ENCODE data around the gene COA6.

DNA sequence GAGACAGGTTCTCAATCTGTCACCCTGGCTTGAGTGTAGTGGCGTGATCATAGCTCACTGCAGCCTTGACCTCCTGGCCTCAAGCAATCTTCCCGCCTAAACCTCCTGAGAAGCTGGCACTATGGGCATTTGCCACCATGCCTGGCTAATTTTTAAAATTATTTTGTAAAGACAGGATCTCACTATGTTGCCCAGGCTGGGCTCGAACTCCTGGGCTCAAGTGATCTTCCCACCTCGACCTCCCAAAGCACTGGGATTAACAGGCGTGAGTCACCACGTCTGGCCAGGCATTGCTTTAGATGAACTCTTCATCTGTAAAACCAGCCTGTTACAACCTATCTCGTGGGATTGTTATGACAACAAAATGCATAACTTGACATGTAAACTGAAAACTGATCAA is 2.4 kb downstream of the COA6 start:
- TF ChIP-seq, protein P1, sequence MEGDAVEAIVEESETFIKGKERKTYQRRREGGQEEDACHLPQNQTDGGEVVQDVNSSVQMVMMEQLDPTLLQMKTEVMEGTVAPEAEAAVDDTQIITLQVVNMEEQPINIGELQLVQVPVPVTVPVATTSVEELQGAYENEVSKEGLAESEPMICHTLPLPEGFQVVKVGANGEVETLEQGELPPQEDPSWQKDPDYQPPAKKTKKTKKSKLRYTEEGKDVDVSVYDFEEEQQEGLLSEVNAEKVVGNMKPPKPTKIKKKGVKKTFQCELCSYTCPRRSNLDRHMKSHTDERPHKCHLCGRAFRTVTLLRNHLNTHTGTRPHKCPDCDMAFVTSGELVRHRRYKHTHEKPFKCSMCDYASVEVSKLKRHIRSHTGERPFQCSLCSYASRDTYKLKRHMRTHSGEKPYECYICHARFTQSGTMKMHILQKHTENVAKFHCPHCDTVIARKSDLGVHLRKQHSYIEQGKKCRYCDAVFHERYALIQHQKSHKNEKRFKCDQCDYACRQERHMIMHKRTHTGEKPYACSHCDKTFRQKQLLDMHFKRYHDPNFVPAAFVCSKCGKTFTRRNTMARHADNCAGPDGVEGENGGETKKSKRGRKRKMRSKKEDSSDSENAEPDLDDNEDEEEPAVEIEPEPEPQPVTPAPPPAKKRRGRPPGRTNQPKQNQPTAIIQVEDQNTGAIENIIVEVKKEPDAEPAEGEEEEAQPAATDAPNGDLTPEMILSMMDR (IDR thresholded peaks at IDR 0.05), result no peak
- no peak for TF ChIP-seq POLR2A (IDR thresholded peaks at IDR 0.05)

All from adrenal gland (tissue), 5 donors.